GM03348 (cell line): ENCODE measurements around the gene WEE2.
A peak's percentile ranks its signal among the peaks of the same experiment; 100 is the strongest.

Source experiments
- DNase-seq: peaks from one replicate; pipeline ENCODE4 v3.0.0; 2012; ENCODE audit warnings: low spot score

The WEE2 gene

GRCh38 chr7:141691540-141691939 lies 16.6 kb upstream of the WEE2 start:
- no peak for DNase-seq

- no peak for DNase-seq
These were observed 16.2 kb upstream of the WEE2 start for GRCh38 chr7:141691961-141692360.

- no peak for DNase-seq
These were observed 15.1 kb upstream of the WEE2 start for GRCh38 chr7:141693082-141693481.

- no peak for DNase-seq
These were observed 12.3 kb upstream of the WEE2 start for GRCh38 chr7:141695803-141696289.

GRCh38 chr7:141696348-141696747 lies 11.8 kb upstream of the WEE2 start:
- no peak for DNase-seq

- no peak for DNase-seq
These were observed 10.8 kb upstream of the WEE2 start for GRCh38 chr7:141697211-141697871.

GRCh38 chr7:141698247-141699015 lies 9.7 kb upstream of the WEE2 start:
- DNase-seq, result no peak

GRCh38 chr7:141699860-141700259 lies 8.3 kb upstream of the WEE2 start:
- no peak for DNase-seq

- DNase-seq, result no peak
These were observed 7.8 kb upstream of the WEE2 start for GRCh38 chr7:141700296-141700847.

GRCh38 chr7:141700848-141701371 lies 7.2 kb upstream of the WEE2 start:
- DNase-seq, result peak; percentile 55

GRCh38 chr7:141701489-141702046 lies 6.6 kb upstream of the WEE2 start:
- DNase-seq, result peak; percentile 78

- peak; percentile 95 for DNase-seq
These were observed 6.0 kb upstream of the WEE2 start, which contains the start of gene DENND11 for GRCh38 chr7:141702047-141702567. Gene DENND11 (minus strand): TSS chr7:141702166. CDS start chr7:141702153, 13 bp downstream.

- DNase-seq, result no peak
These were observed 5.3 kb upstream of the WEE2 start for GRCh38 chr7:141702892-141703291.

GRCh38 chr7:141704112-141704511 lies 4.0 kb upstream of the WEE2 start:
- DNase-seq, result no peak

- DNase-seq, result no peak
These were observed 3.4 kb upstream of the WEE2 start for GRCh38 chr7:141704741-141705140.

- DNase-seq, result no peak
These were observed 1.7 kb upstream of the WEE2 start for GRCh38 chr7:141706239-141707064.

GRCh38 chr7:141709318-141709717 lies 1.2 kb downstream of the WEE2 start:
- no peak for DNase-seq

GRCh38 chr7:141709749-141710148 lies 1.6 kb downstream of the WEE2 start:
- DNase-seq, result no peak

- no peak for DNase-seq
These were observed 2.1 kb downstream of the WEE2 start for GRCh38 chr7:141710301-141710700.

GRCh38 chr7:141712603-141713255 lies 4.6 kb downstream of the WEE2 start:
- no peak for DNase-seq

- no peak for DNase-seq
These were observed 5.7 kb downstream of the WEE2 start for GRCh38 chr7:141713890-141714289.
